Measurements from ENCODE around the gene STRIP2. TPM values are rescaled to one million over a fixed set of nuclear protein-coding genes. Genes with fewer than 3 reads are reported as not detected.

STRIP2 gene
- total RNA-seq, 1 experiment from 2014 or later, result 9.9 TPM

- no peak overlapping the region for H2BK5ac ChIP-seq (ENCODE audit: insufficient read length, low read length)
- H3K4me1 Mint-ChIP-seq, result peaks cover 10 to 18% of the 10 kb centered on the region in 2 experiments
- no peaks in the 10 kb centered on the region for H3K27me3 ChIP-seq (ENCODE audit: insufficient read depth, low read length)
- H2BK20ac ChIP-seq (ENCODE audit: low read depth, low read length, poor library complexity, severe bottlenecking), result no peak overlapping the region
- H3K4ac ChIP-seq (ENCODE audit: low read depth, low read length), result no peak overlapping the region
- no peak overlapping the region for H2BK12ac ChIP-seq (ENCODE audit: insufficient read length, low read depth, low read length)
- no peak for DNase-seq
- no peaks in the 10 kb centered on the region for H3K79me1 ChIP-seq (ENCODE audit: insufficient read depth, low read depth, low read length, poor library complexity, severe bottlenecking)
- no peaks in the 10 kb centered on the region for H3K23me2 ChIP-seq (ENCODE audit: insufficient read length, low read depth, low read length, poor library complexity, severe bottlenecking)
- no peak overlapping the region for H4K8ac ChIP-seq (replicated peaks; ENCODE audit: insufficient read length, low read depth, low read length)
- no peak overlapping the region for H4K91ac ChIP-seq (ENCODE audit: insufficient read length, low read depth, low read length)
- no peak overlapping the region for H2BK15ac ChIP-seq (ENCODE audit: low read depth, low read length)
- no peak overlapping the region for H3K23ac ChIP-seq (ENCODE audit: insufficient read length, low read depth, low read length)
- no peaks in the 10 kb centered on the region; the same call in 1 of the 2 replicates for H3K4me1 ChIP-seq (ENCODE audit: insufficient read depth, low read length)
- H3K27ac ChIP-seq (ENCODE audit: insufficient read length, low read depth, low read length), result no peak overlapping the region
- no peak overlapping the region for H2BK120ac ChIP-seq (ENCODE audit: low read depth, low read length, poor library complexity, severe bottlenecking)
- no peak overlapping the region for H3K9ac ChIP-seq (ENCODE audit: extremely low read depth, insufficient read length, low read length)
- H3K56ac ChIP-seq (ENCODE audit: insufficient read length, low read depth, low read length), result no peak overlapping the region
- no peak overlapping the region for H3K14ac ChIP-seq (ENCODE audit: insufficient read depth, low read length)
- no peaks in the 10 kb centered on the region for H3K27me3 Mint-ChIP-seq (ENCODE audit: low read depth)
- H3K27ac Mint-ChIP-seq, result no peak overlapping the region
- no peak for TF ChIP-seq CTCF (conservative IDR thresholded peaks at IDR 0.05)
- no peaks in the 10 kb centered on the region for H4K20me1 ChIP-seq (ENCODE audit: control insufficient read depth, insufficient read depth, insufficient read length)
- no peak overlapping the region for H3K18ac ChIP-seq (ENCODE audit: insufficient read length, low read depth, low read length)
- no peak overlapping the region for H3K4me2 ChIP-seq (ENCODE audit: insufficient read depth, insufficient read length, low read length)
- no peak overlapping the region for H4K5ac ChIP-seq (ENCODE audit: insufficient read length, low read depth, low read length)
- H3K79me2 ChIP-seq (ENCODE audit: insufficient read depth, low read length), result no peaks in the 10 kb centered on the region
- H3K9me3 ChIP-seq (ENCODE audit: control insufficient read depth, low read depth, low read length), result no peaks in the 10 kb centered on the region
- H2AK5ac ChIP-seq (ENCODE audit: insufficient read length, low read length), result no peak overlapping the region
- H3K4me3 Mint-ChIP-seq, result no peak overlapping the region
- no peak overlapping the region for H2AFZ ChIP-seq (ENCODE audit: low read length)
- no peak overlapping the region for H3T11ph ChIP-seq (ENCODE audit: low read length)
- peaks cover 0 to 5% (median 0%) of the 10 kb centered on the region in 3 experiments; a peak in 2 of 7 replicates for H3K36me3 Mint-ChIP-seq (ENCODE audit: insufficient read depth in 1 of 3, low read depth in 3 of 3)
- no CpG with 5 or more reads among the region's 2 CpGs for WGBS (ENCODE audit: extremely low coverage, insufficient read length, low lambda C conversion rate)
- no peaks in the 10 kb centered on the region for H3K9me3 Mint-ChIP-seq
Measured at GRCh38 chr7:129393255-129393654, 41.0 kb upstream of the STRIP2 start.
